ENCODE measurements around the gene SGMS2. TPM values are rescaled to one million over a fixed set of nuclear protein-coding genes. Genes with fewer than 3 reads are reported as not detected.
"Not testable (repeated sequence)": the region's sequence is repeated elsewhere in the genome, so short reads cannot be mapped to it uniquely, and the experiment has no call there.

The SGMS2 gene
- total RNA-seq, 2 donors from 2014 or later = 0.50 to 0.62 TPM

- ATAC-seq (no peak), DNase-seq (ENCODE audit: low spot score) (no peak)
- H3K9me3 Mint-ChIP-seq = no peaks in the 10 kb centered on the region
- no peak overlapping the region for H3K27ac Mint-ChIP-seq
- no peak overlapping the region for H3K4me3 Mint-ChIP-seq
- no peaks in the 10 kb centered on the region for H3K4me1 Mint-ChIP-seq (ENCODE audit: low read depth in 2 of 2)
- H3K36me3 Mint-ChIP-seq = peaks cover 15% of the 10 kb centered on the region
- peaks cover 26 to 36% of the 10 kb centered on the region in 2 donors for H3K27me3 Mint-ChIP-seq
These were observed 98.0 kb downstream of the SGMS2 start for GRCh38 chr4:107922486-107923473.

GRCh38 chr4:107925713-107926112, 101.0 kb downstream of the SGMS2 start:
- not testable (repeated sequence) for H3K4me1 Mint-ChIP-seq (ENCODE audit: low read depth in 2 of 2); ATAC-seq; H3K9me3 Mint-ChIP-seq; H3K36me3 Mint-ChIP-seq; H3K4me3 Mint-ChIP-seq; H3K27ac Mint-ChIP-seq; DNase-seq (ENCODE audit: low spot score)
- peaks cover 13 to 23% of the 10 kb centered on the region in 2 donors for H3K27me3 Mint-ChIP-seq

GRCh38 chr4:107926875-107927274, 102.1 kb downstream of the SGMS2 start:
- ATAC-seq, H3K9me3 Mint-ChIP-seq, H3K27ac Mint-ChIP-seq: not testable (repeated sequence)

GRCh38 chr4:107930821-107931774, 106.4 kb downstream of the SGMS2 start, which contains the start of gene CYP2U1:
CYP2U1 (plus strand) TSS chr4:107931549; CDS start chr4:107931644, 95 bp downstream.
- no peaks in the 10 kb centered on the region for H3K9me3 Mint-ChIP-seq
- H3K27ac Mint-ChIP-seq = peak within 1 kb of the TSS; percentile 51 to 58
- peak; percentile 90 for DNase-seq (ENCODE audit: low spot score)
- peak; percentile 98 to 99 for ATAC-seq
- H3K27me3 Mint-ChIP-seq = no peaks in the 10 kb centered on the region
- peak within 1 kb of the TSS; percentile 90 for H3K4me3 Mint-ChIP-seq
- no peaks in the 10 kb centered on the region for H3K36me3 Mint-ChIP-seq
- peaks cover 14 to 15% of the 10 kb centered on the region in 2 donors for H3K4me1 Mint-ChIP-seq (ENCODE audit: low read depth in 2 of 2)

More at GRCh38 chr4:107926875-107927274, 102.1 kb downstream of the SGMS2 start:
- H3K27me3 Mint-ChIP-seq = peaks cover 13 to 15% of the 10 kb centered on the region in 2 donors
- H3K4me3 Mint-ChIP-seq; H3K36me3 Mint-ChIP-seq; H3K4me1 Mint-ChIP-seq (ENCODE audit: low read depth in 2 of 2); DNase-seq (ENCODE audit: low spot score): not testable (repeated sequence)

GRCh38 chr4:107931775-107932321, 107.1 kb downstream of the SGMS2 start:
- Mint-ChIP-seq H3K27me3 (no peaks in the 10 kb centered on the region), H3K36me3 (no peaks in the 10 kb centered on the region), H3K27ac (peak overlapping the region; percentile 51 to 58), H3K4me3 (peak overlapping the region; percentile 90), H3K4me1 (ENCODE audit: low read depth in 2 of 2) (peaks cover 14 to 17% of the 10 kb centered on the region in 2 donors), H3K9me3 (no peaks in the 10 kb centered on the region)
- ATAC-seq (peak in 1 of 2 donors; percentile 32), DNase-seq (ENCODE audit: low spot score) (no peak)

GRCh38 chr4:107935246-107935645, 110.5 kb downstream of the SGMS2 start:
- Mint-ChIP-seq H3K9me3 (no peaks in the 10 kb centered on the region), H3K27ac (no peak overlapping the region), H3K36me3 (no peaks in the 10 kb centered on the region), H3K4me3 (no peak overlapping the region), H3K27me3 (no peaks in the 10 kb centered on the region), H3K4me1 (ENCODE audit: low read depth in 2 of 2) (peaks cover 17 to 20% of the 10 kb centered on the region in 2 donors)
- DNase-seq (ENCODE audit: low spot score) = no peak
- ATAC-seq = no peak

GRCh38 chr4:107937040-107937439, 112.3 kb downstream of the SGMS2 start:
- H3K27ac Mint-ChIP-seq = no peak overlapping the region
- H3K4me3 Mint-ChIP-seq = no peak overlapping the region
- DNase-seq (ENCODE audit: low spot score) (no peak), ATAC-seq (no peak)
- H3K9me3 Mint-ChIP-seq = no peaks in the 10 kb centered on the region
- no peaks in the 10 kb centered on the region for H3K36me3 Mint-ChIP-seq
- H3K27me3 Mint-ChIP-seq = no peaks in the 10 kb centered on the region
- H3K4me1 Mint-ChIP-seq (ENCODE audit: low read depth in 2 of 2) = peaks cover 11 to 15% of the 10 kb centered on the region in 2 donors

GRCh38 chr4:107939307-107939706, 114.6 kb downstream of the SGMS2 start:
- Mint-ChIP-seq H3K4me3 (no peak overlapping the region), H3K27me3 (no peaks in the 10 kb centered on the region), H3K36me3 (no peaks in the 10 kb centered on the region), H3K9me3 (no peaks in the 10 kb centered on the region), H3K4me1 (ENCODE audit: low read depth in 2 of 2) (peaks cover 4 to 5% of the 10 kb centered on the region in 2 donors), H3K27ac (no peak overlapping the region)
- DNase-seq (ENCODE audit: low spot score) = no peak
- ATAC-seq = no peak

GRCh38 chr4:107945809-107946208, 121.1 kb downstream of the SGMS2 start:
- no peaks in the 10 kb centered on the region for H3K9me3 Mint-ChIP-seq
- H3K27ac Mint-ChIP-seq = no peak overlapping the region
- no peaks in the 10 kb centered on the region for H3K36me3 Mint-ChIP-seq
- DNase-seq (ENCODE audit: low spot score) = no peak
- no peak for ATAC-seq
- H3K4me3 Mint-ChIP-seq = no peak overlapping the region
- no peaks in the 10 kb centered on the region for H3K4me1 Mint-ChIP-seq (ENCODE audit: low read depth in 2 of 2)
- H3K27me3 Mint-ChIP-seq = no peaks in the 10 kb centered on the region

GRCh38 chr4:107950746-107951540, 126.2 kb downstream of the SGMS2 start:
- Mint-ChIP-seq H3K27me3 (peaks cover 0 to 5% of the 10 kb centered on the region in 2 donors), H3K36me3 (peaks cover 10% of the 10 kb centered on the region), H3K4me3 (no peak overlapping the region), H3K4me1 (ENCODE audit: low read depth in 2 of 2) (no peaks in the 10 kb centered on the region), H3K9me3 (no peaks in the 10 kb centered on the region), H3K27ac (no peak overlapping the region)
- ATAC-seq (no peak), DNase-seq (ENCODE audit: low spot score) (no peak)

- H3K9me3 Mint-ChIP-seq = no peaks in the 10 kb centered on the region
- H3K4me1 Mint-ChIP-seq (ENCODE audit: low read depth in 2 of 2) = no peaks in the 10 kb centered on the region
- no peak overlapping the region for H3K27ac Mint-ChIP-seq
- DNase-seq (ENCODE audit: low spot score) (no peak), ATAC-seq (no peak)
- H3K36me3 Mint-ChIP-seq = peaks cover 16% of the 10 kb centered on the region
- no peak overlapping the region for H3K4me3 Mint-ChIP-seq
- H3K27me3 Mint-ChIP-seq = peaks cover 0 to 5% of the 10 kb centered on the region in 2 donors
These were observed 126.8 kb downstream of the SGMS2 start for GRCh38 chr4:107951551-107951950.

GRCh38 chr4:107956011-107956410, 131.3 kb downstream of the SGMS2 start:
- no peak for DNase-seq (ENCODE audit: low spot score)
- no peak overlapping the region for H3K4me3 Mint-ChIP-seq
- H3K4me1 Mint-ChIP-seq (ENCODE audit: low read depth in 2 of 2) = no peaks in the 10 kb centered on the region

More at GRCh38 chr4:107956011-107956410, 131.3 kb downstream of the SGMS2 start:
- Mint-ChIP-seq H3K27ac (no peak overlapping the region), H3K36me3 (peaks cover 25% of the 10 kb centered on the region), H3K27me3 (peaks cover 11 to 22% of the 10 kb centered on the region in 2 donors), H3K9me3 (peaks cover 3% of the 10 kb centered on the region)
- no peak for ATAC-seq
